GM10248 (cell line): Measurements from ENCODE around the gene LYL1.

Source experiments
- CTCF ChIA-PET: fragments of 300-600 bp; sonication (Branson Sonifier 250); formaldehyde crosslinking; extraction: SDS; loops from one replicate; lab custom pipeline; 2021; ENCODE audit warnings: antibody characterized with exemption; lab: Yijun Ruan, JAX
- POLR2A ChIA-PET: fragments of 350-650 bp; sonication (Branson Sonifier 250); formaldehyde crosslinking; extraction: SDS; loops from one replicate; lab custom pipeline; 2020; ENCODE audit warnings: antibody characterized with exemption; lab: Yijun Ruan, JAX
- DNase-seq: peaks from one replicate; pipeline ENCODE4 v3.0.0; 2012; ENCODE audit errors: extremely low spot score
- CTCF ChIP-seq: IDR thresholded peaks from 2 replicates; pipeline ENCODE4 v1.5.1; 2012; ENCODE audit warnings: mild to moderate bottlenecking, low read depth; ENCODE audit errors: extremely low read depth, missing control alignments, control extremely low read depth

LYL1 gene

GRCh38 chr19:13094106-13094504, 8.6 kb downstream of the LYL1 start:
- POLR2A ChIA-PET, result interaction anchor here (1.6 kb wide), 1 partner anchor 155 kb away, joined by 3 read pairs; no protein-coding TSS in a partner anchor
- CTCF ChIA-PET, result interaction anchor here (0.7 to 8.9 kb wide), 43 partner anchors 10 to 327 kb away, joined by 3 to 183 read pairs (median 5); partner anchors contain the start of gene DAND5

DNA sequence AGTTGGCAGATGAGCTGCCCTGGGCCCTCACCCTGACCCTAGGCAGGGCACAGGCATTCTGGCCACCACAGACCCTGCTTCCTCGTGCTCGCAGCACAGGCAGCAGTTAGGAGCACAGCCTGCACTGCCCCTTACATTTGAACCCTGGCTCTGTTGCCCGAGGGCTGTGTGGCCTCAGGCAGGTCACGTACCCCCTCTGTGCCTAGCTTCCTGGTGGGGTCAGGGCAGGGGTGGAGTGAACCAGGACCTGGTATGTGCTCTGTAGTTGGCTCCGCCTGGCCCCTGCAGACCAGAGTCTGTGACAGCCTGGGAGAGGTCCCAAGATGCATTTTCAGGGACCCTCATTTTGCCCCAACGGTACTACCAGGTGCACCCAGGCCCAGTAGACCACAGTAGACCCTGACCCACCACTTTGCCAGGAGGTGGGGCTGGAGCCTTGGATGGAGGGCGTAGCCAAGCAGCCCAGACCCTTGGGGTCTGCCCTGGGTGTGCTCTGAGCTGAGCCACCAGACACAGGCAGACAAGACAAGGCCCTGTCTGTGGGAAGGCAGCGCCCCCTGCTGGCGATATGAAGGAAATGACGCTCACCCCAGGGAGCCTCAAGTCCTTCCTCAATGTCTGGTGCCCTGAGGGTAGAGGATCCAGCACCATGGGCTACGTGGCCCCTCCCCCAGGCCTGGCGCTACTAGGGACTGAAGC, 9.1 kb downstream of the LYL1 start:
- peak; percentile 92 for TF ChIP-seq CTCF
- POLR2A ChIA-PET, result interaction anchor here (1.6 kb wide), 1 partner anchor 154 kb away, joined by 3 read pairs; no protein-coding TSS in a partner anchor
- peak; percentile 92 for DNase-seq
- CTCF ChIA-PET, result interaction anchor here (0.6 to 8.9 kb wide), 46 partner anchors 9 to 327 kb away, joined by 3 to 183 read pairs (median 5); partner anchors contain the start of gene DAND5

More at GRCh38 chr19:13094106-13094504, 8.6 kb downstream of the LYL1 start:
- TF ChIP-seq CTCF, result no peak
- no peak for DNase-seq

- no peak for DNase-seq
- no peak for TF ChIP-seq CTCF
- CTCF ChIA-PET, result interaction anchor here (0.6 to 8.9 kb wide), 24 partner anchors 9 to 326 kb away, joined by 3 to 183 read pairs (median 8); partner anchors contain the start of gene DAND5
- POLR2A ChIA-PET, result no interaction called here
Measured at GRCh38 chr19:13092606-13093235, 9.9 kb downstream of the LYL1 start.

- CTCF ChIA-PET, result interaction anchor here (1.0 to 8.9 kb wide), 6 partner anchors 13 to 207 kb away, joined by 4 to 183 read pairs (median 6); partner anchors contain the start of gene DAND5
- POLR2A ChIA-PET, result no interaction called here
- DNase-seq, result no peak
- no peak for TF ChIP-seq CTCF
Measured at GRCh38 chr19:13092158-13092543, 10.5 kb downstream of the LYL1 start.

DNA sequence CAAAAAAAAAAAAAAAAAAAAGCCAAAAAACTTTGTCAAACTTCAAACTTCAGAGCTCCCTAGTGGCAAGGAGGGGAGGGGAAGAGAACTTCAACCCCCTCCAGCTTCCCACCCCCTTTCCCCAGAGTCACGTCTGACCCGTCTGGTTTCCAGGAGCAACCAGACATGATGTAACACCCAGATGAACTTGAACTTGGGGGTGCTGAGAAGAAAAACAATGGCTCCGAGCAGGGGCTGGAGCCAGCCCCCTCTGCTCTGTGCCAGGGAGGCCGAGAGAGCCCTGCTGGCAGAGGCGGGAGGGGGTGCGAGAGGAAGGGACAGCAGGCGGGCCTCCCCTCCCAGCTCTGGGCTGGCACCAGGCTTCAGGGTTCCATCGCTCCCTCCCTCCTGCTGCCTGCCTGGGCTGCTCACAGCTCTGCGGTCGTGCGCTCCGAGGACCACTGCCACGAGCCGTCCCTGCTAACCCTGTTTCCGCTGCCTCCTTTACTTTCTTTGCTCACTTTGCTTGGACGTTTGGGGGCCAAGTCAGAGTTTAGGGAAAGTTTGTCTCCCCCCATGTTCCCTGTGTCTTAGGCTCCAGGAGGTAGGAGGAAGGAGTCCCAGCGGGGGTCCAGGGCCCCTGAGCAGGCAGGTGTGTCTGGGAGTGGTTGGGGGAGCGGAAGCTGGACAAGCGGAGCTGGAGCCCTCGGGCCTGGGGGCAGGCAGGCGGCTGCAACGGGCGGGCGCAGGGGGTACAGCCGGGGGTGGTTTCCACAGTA, 11.1 kb downstream of the LYL1 start:
- DNase-seq, result no peak
- CTCF ChIA-PET, result interaction anchor here (1.0 to 8.9 kb wide), 5 partner anchors 13 to 125 kb away, joined by 5 to 183 read pairs (median 6); partner anchors contain the start of gene DAND5
- TF ChIP-seq CTCF, result no peak
- POLR2A ChIA-PET, result interaction anchor here (0.6 kb wide), 1 partner anchor 169 kb away, joined by 6 read pairs; no protein-coding TSS in a partner anchor

DNA sequence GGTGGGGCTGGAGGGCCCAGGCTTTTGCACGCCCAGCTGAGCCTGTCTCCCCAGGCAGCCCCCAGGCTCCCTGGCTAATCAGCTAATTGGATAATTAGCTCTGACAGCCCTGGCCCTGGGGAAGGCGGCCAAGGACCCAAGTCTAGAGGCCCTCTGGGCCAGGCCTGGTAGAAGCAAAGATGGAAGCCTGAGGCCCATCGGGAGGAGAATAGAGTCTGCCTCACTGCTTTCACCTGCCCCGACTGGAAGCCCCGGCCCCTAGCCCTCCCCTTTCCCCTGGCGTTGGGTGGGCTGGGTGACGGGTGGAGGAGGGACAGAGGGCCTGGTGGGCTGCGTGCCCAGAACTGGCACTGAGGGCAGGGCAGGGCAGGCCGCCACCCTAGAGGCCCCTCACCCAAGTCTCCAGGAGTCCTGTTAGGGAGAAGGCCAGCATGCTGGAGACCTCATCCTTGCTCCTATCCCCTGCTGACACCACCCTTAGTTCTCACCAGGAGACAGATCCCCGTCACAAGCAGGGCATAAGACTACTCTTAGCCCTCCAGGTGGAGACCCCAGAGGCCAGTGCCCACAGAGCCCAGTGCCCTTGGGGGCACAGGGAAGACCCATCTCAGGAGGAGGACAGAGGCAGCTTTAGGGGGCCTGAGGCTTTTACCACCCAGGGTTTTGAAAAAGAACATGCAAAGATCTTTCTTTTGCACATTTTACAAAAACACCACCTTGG, 12.0 kb downstream of the LYL1 start:
- ChIA-PET CTCF (interaction anchor here (1.0 to 8.9 kb wide), 5 partner anchors 11 to 124 kb away, joined by 3 to 183 read pairs (median 6); partner anchors contain the start of gene DAND5), POLR2A (no interaction called here)
- TF ChIP-seq CTCF, result no peak
- no peak for DNase-seq
